Activated B cell treated with CpG ODN at 0.5 μM for 24 hours (primary cell): ENCODE data around the gene LXN. TPM values are rescaled to one million over a fixed set of nuclear protein-coding genes. Genes with fewer than 3 reads are reported as not detected.

ENCODE experiments used
- ATAC-seq: fragments of 200-7000 bp; cut with Tn5 transposase; one replicate; pipeline ENCODE4 v1.10.0; 2021; ENCODE audit warnings: low read depth, mild to moderate bottlenecking, moderate library complexity
- CTCF ChIA-PET: fragments of 350-600 bp; sonication (Branson Sonifier 250); formaldehyde crosslinking; loops from one replicate; lab custom pipeline; 2021; ENCODE audit warnings: antibody characterized with exemption; lab: Charles Lee
- POLR2A ChIA-PET: fragments of 350-600 bp; sonication (Branson Sonifier 250); formaldehyde crosslinking; loops from one replicate; lab custom pipeline; 2021; ENCODE audit warnings: antibody characterized with exemption; lab: Charles Lee
- DNase-seq: peaks from one replicate; pipeline ENCODE4 v3.0.0; 2022
- H3K27ac Mint-ChIP-seq: one replicate; pipeline ENCODE4 v1.8.0; 2020; ENCODE audit warnings: mixed read lengths
- H3K27me3 Mint-ChIP-seq: one replicate; pipeline ENCODE4 v1.8.0; 2021; ENCODE audit warnings: mixed read lengths
- H3K36me3 Mint-ChIP-seq: one replicate; pipeline ENCODE4 v1.8.0; 2021; ENCODE audit warnings: low read depth, mixed read lengths
- H3K4me1 Mint-ChIP-seq: one replicate; pipeline ENCODE4 v1.8.0; 2021; ENCODE audit warnings: mixed read lengths
- H3K4me3 Mint-ChIP-seq: one replicate; pipeline ENCODE4 v1.8.0; 2020; ENCODE audit warnings: mild to moderate bottlenecking, mixed read lengths
- H3K9me3 Mint-ChIP-seq: one replicate; pipeline ENCODE4 v1.8.0; 2020; ENCODE audit warnings: mixed read lengths
- CTCF ChIP-seq: fragments of 200-600 bp; IDR thresholded peaks from one replicate; pipeline ENCODE4 v1.8.0; 2022; ENCODE audit warnings: antibody characterized with exemption, mild to moderate bottlenecking
- intact Hi-C: fragments of 100-400 bp; cut with micrococcal nuclease; formaldehyde crosslinking; loops from one replicate; pipeline ENCODE4 v1.15.1; 2024
- total RNA-seq: library from RNA; stranded (reverse); gene quantifications from 2 replicates; pipeline ENCODE4 v1.2.3, GENCODE V29; 2022

LXN gene
- total RNA-seq, 1 donor from 2014 or later, result 5.9 TPM

DNA sequence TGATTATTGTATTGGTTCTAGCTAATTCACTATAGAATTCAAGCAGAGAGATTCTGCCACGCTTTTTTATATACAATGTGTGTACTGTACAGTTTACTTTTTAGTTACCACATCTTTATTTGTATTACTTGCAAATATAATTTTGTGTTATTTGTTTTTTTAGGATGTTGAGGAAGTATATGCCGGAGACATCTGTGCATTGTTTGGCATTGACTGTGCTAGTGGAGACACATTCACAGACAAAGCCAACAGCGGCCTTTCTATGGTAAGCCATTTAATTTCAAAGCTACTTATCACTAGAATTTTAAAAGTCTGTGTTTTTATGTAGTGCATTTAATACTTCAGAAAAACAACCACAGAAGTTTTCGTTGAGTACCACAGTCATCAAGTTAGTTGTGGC lies 11.7 kb downstream of the LXN start:
- TF ChIP-seq CTCF, result no peak
- CTCF ChIA-PET, result interaction anchor here (0.8 to 3.1 kb wide), 7 partner anchors 12 to 599 kb away, joined by 3 to 20 read pairs (median 4); partner anchors contain the start of genes GFM1 and LXN
- DNase-seq, result no peak
- no peaks in the 10 kb centered on the region for H3K27me3 Mint-ChIP-seq
- POLR2A ChIA-PET, result interaction anchor here (2.4 kb wide), 1 partner anchor 16 kb away, joined by 12 read pairs; the partner anchor contains the start of gene GFM1
- H3K36me3 Mint-ChIP-seq, result peaks cover 74% of the 10 kb centered on the region
- intact Hi-C loops, result no loop called here
- ATAC-seq, result no peak
- no peaks in the 10 kb centered on the region for H3K9me3 Mint-ChIP-seq
- no peak overlapping the region for H3K27ac Mint-ChIP-seq
- H3K4me1 Mint-ChIP-seq, result no peaks in the 10 kb centered on the region
- H3K4me3 Mint-ChIP-seq, result no peak overlapping the region

GRCh38 chr3:158659454-158660237 lies 12.8 kb downstream of the LXN start:
- H3K27me3 Mint-ChIP-seq, result no peaks in the 10 kb centered on the region

GRCh38 chr3:158658889-158659288 lies 13.6 kb downstream of the LXN start:
- CTCF ChIA-PET, result interaction anchor here (0.7 to 3.1 kb wide), 5 partner anchors 8 to 133 kb away, joined by 3 to 23 read pairs (median 4); partner anchors contain the start of gene GFM1
- POLR2A ChIA-PET, result interaction anchor here (2.4 kb wide), 1 partner anchor 14 kb away, joined by 12 read pairs; the partner anchor contains the start of gene GFM1
- TF ChIP-seq CTCF, result no peak
- no peak overlapping the region for H3K27ac Mint-ChIP-seq
- intact Hi-C loops, result loop anchor here (1.0 to 2.0 kb wide), 3 partner anchors 14 to 132 kb away; partner anchors contain the start of genes GFM1 and LXN
- no peaks in the 10 kb centered on the region for H3K4me1 Mint-ChIP-seq
- no peaks in the 10 kb centered on the region for H3K27me3 Mint-ChIP-seq
- ATAC-seq (no peak), DNase-seq (no peak)
- H3K4me3 Mint-ChIP-seq, result no peak overlapping the region
- H3K36me3 Mint-ChIP-seq, result peaks cover 67% of the 10 kb centered on the region
- H3K9me3 Mint-ChIP-seq, result no peaks in the 10 kb centered on the region

More at GRCh38 chr3:158659454-158660237, 12.8 kb downstream of the LXN start:
- no peak overlapping the region for H3K4me3 Mint-ChIP-seq
- DNase-seq, result no peak
- peak; percentile 17 for TF ChIP-seq CTCF
- ATAC-seq, result peak; percentile 62
- ChIA-PET CTCF (interaction anchor here (1.0 to 3.1 kb wide), 7 partner anchors 15 to 135 kb away, joined by 3 to 23 read pairs (median 4); partner anchors contain the start of gene GFM1), POLR2A (interaction anchor here (2.4 kb wide), 1 partner anchor 15 kb away, joined by 12 read pairs; the partner anchor contains the start of gene GFM1)
- no peak overlapping the region for H3K27ac Mint-ChIP-seq
- intact Hi-C loops, result loop anchor here (1.0 to 2.0 kb wide), 3 partner anchors 13 to 132 kb away; partner anchors contain the start of genes GFM1 and LXN
- peaks cover 69% of the 10 kb centered on the region for H3K36me3 Mint-ChIP-seq
- H3K9me3 Mint-ChIP-seq, result no peaks in the 10 kb centered on the region
- H3K4me1 Mint-ChIP-seq, result no peaks in the 10 kb centered on the region

DNA sequence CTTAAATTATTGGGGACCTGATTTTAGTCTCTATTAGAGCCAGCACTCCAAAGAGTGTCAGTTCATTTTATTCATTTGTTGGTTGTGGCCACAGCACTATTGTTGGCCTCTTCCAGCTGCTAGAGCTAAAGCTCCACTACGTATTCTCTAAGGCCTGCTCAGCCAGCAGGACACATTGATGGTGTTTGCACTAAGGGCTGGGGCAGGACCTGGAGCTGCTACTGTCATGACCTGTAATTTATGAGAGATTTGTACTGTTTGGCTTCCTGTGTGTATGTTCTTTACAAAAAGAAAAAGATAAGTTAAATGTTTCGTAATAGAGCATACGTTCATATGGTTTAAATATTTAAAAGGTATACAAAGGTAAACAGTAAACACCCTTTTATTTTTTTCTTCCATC lies 20.0 kb downstream of the LXN start:
- ATAC-seq, result no peak
- H3K27me3 Mint-ChIP-seq, result no peaks in the 10 kb centered on the region
- peaks cover 72% of the 10 kb centered on the region for H3K36me3 Mint-ChIP-seq
- DNase-seq, result no peak
- H3K9me3 Mint-ChIP-seq, result no peaks in the 10 kb centered on the region
- POLR2A ChIA-PET, result no interaction called here
- CTCF ChIA-PET, result interaction anchor here (1.0 kb wide), 1 partner anchor 20 kb away, joined by 3 read pairs; the partner anchor contains the start of gene LXN
- no peak for TF ChIP-seq CTCF
- no peak overlapping the region for H3K4me3 Mint-ChIP-seq
- H3K27ac Mint-ChIP-seq, result no peak overlapping the region
- no peaks in the 10 kb centered on the region for H3K4me1 Mint-ChIP-seq
- intact Hi-C loops, result no loop called here

GRCh38 chr3:158651192-158651591 lies 21.3 kb downstream of the LXN start:
- no peak for TF ChIP-seq CTCF
- no peak for ATAC-seq
- ChIA-PET CTCF (no interaction called here), POLR2A (no interaction called here)
- H3K36me3 Mint-ChIP-seq, result peaks cover 76% of the 10 kb centered on the region
- H3K27me3 Mint-ChIP-seq, result no peaks in the 10 kb centered on the region
- no peak overlapping the region for H3K27ac Mint-ChIP-seq
- H3K4me1 Mint-ChIP-seq, result peaks cover 3% of the 10 kb centered on the region
- H3K9me3 Mint-ChIP-seq, result no peaks in the 10 kb centered on the region
- no peak overlapping the region for H3K4me3 Mint-ChIP-seq
- intact Hi-C loops, result no loop called here
- DNase-seq, result no peak
